Endothelial cell of umbilical vein (primary cell): Measurements from ENCODE around the gene MYL3. TPM values are rescaled to one million over a fixed set of nuclear protein-coding genes. Genes with fewer than 3 reads are reported as not detected.

Experiments used
- BruUV-seq: library from RNA; stranded (reverse); fragments of 400-500 nt; replicated peaks from 2 replicates; lab custom pipeline; 2021; lab: Mats Ljungman, UMichigan
- CTCF ChIA-PET: fragments of 300-600, 350-600 bp; sonication (Branson Sonifier 250); formaldehyde crosslinking; loops from one replicate; lab custom pipeline; 2021; ENCODE audit warnings: antibody characterized with exemption, inconsistent platforms; lab: Charles Lee
- POLR2A ChIA-PET: fragments of 300-600, 350-600 bp; sonication (Branson Sonifier 250); formaldehyde crosslinking; loops from one replicate; lab custom pipeline; 2021; ENCODE audit warnings: antibody characterized with exemption, inconsistent platforms; lab: Charles Lee
- DNase-seq: peaks from one replicate; pipeline ENCODE4 v3.0.0-alpha.2; 2011; ENCODE audit warnings: low read depth, low spot score
- FAIRE-seq: peaks from 2 replicates; lab custom pipeline; 2011; peaks lifted over from hg19 to GRCh38; lab: Jason Lieb, UNC
- H2AFZ ChIP-seq: 2 replicates; pipeline ENCODE4 v1.6.0; 2012; ENCODE audit warnings: low read depth, low read length, control low read depth, inconsistent platforms
- H3K27ac ChIP-seq: 2 replicates; pipeline ENCODE4 v1.5.1; 2011; ENCODE audit warnings: low read depth, mild to moderate bottlenecking, control low read depth, low read length, moderate library complexity; ENCODE audit not compliant: insufficient read depth
- H3K27me3 ChIP-seq, 2 experiments: 2 replicates each; pipeline versions ENCODE4 v1.6.0 to v1.6.1; 2011; ENCODE audit warnings: low read length in 2 of 2, mixed read lengths in 1 of 2; ENCODE audit not compliant: control insufficient read depth in 2 of 2, insufficient read depth in 2 of 2
- H3K36me3 ChIP-seq, 2 experiments: 2 replicates in 1 of 2; 3 replicates in 1 of 2; pipeline ENCODE4 v1.5.1; 2011; ENCODE audit warnings: low read length in 2 of 2, mild to moderate bottlenecking in 1 of 2, moderate library complexity in 1 of 2; ENCODE audit not compliant: control insufficient read depth in 2 of 2, insufficient read depth in 2 of 2; ENCODE audit errors: extremely low read depth in 1 of 2
- H3K4me1 ChIP-seq: 3 replicates; pipeline ENCODE4 v1.5.1; 2011; ENCODE audit warnings: mild to moderate bottlenecking, low read length; ENCODE audit not compliant: control insufficient read depth, insufficient read depth; ENCODE audit errors: extremely low read depth
- H3K4me2 ChIP-seq: 2 replicates; pipeline ENCODE4 v1.6.1; 2011; ENCODE audit warnings: low read length, control low read depth, mixed read lengths; ENCODE audit not compliant: insufficient read depth
- H3K4me3 ChIP-seq, 3 experiments: fragments of 200-600 bp in 1 of 3; sonication (generic), shearing (Covaris generic) in 1 of 3; replicated peaks in 1 of 3; 2 replicates each; pipeline ENCODE4 v1.5.1; 2011 to 2016; ENCODE audit warnings: control low read depth in 3 of 3, low read length in 3 of 3, mild to moderate bottlenecking in 2 of 3, inconsistent platforms in 1 of 3, low read depth in 1 of 3, moderate library complexity in 1 of 3; ENCODE audit not compliant: insufficient read depth in 1 of 3
- H3K79me2 ChIP-seq: 2 replicates; pipeline ENCODE4 v1.6.0; 2012; ENCODE audit warnings: low read length, inconsistent platforms; ENCODE audit not compliant: control insufficient read depth, insufficient read depth
- H3K9ac ChIP-seq: replicated peaks from 2 replicates; pipeline ENCODE3; 2011; ENCODE audit warnings: low read length, control low read depth; ENCODE audit not compliant: insufficient read depth; ENCODE audit errors: extremely low read depth
- H3K9me1 ChIP-seq: replicated peaks from 3 replicates; pipeline ENCODE4 v1.6.0; 2011; ENCODE audit warnings: mild to moderate bottlenecking, low read length; ENCODE audit not compliant: control insufficient read depth, insufficient read depth; ENCODE audit errors: extremely low read depth
- H3K9me3 ChIP-seq: replicated peaks from 2 replicates; pipeline ENCODE4 v1.5.1; 2012; ENCODE audit warnings: low read length, inconsistent platforms; ENCODE audit not compliant: control insufficient read depth, insufficient read depth
- H4K20me1 ChIP-seq: replicated peaks from 2 replicates; pipeline ENCODE3; 2011; ENCODE audit warnings: mild to moderate bottlenecking, low read length; ENCODE audit not compliant: control insufficient read depth, insufficient read depth; ENCODE audit errors: extremely low read depth
- EZH2 ChIP-seq: IDR thresholded peaks from 2 replicates; pipeline ENCODE4 v1.6.1; 2012; ENCODE audit warnings: borderline replicate concordance, low read depth, mild to moderate bottlenecking, moderate library complexity, low read length, inconsistent platforms; ENCODE audit not compliant: severe bottlenecking
- FOS ChIP-seq: IDR thresholded peaks from 2 replicates; pipeline ENCODE4 v1.6.1; 2011; ENCODE audit warnings: mild to moderate bottlenecking, low read length, moderate library complexity, borderline replicate concordance; ENCODE audit not compliant: insufficient read depth
- GATA2 ChIP-seq: IDR thresholded peaks from 2 replicates; pipeline ENCODE4 v1.7.0; 2011; ENCODE audit warnings: low read depth, mild to moderate bottlenecking, moderate library complexity, mixed read lengths, low read length; ENCODE audit not compliant: insufficient read length, insufficient read depth
- JUN ChIP-seq: IDR thresholded peaks from 2 replicates; pipeline ENCODE4 v1.6.1; 2011; ENCODE audit warnings: borderline replicate concordance, low read depth; ENCODE audit not compliant: insufficient read length, insufficient read depth
- MYC ChIP-seq: IDR thresholded peaks from one replicate; pipeline ENCODE4 v1.6.1; 2011; ENCODE audit warnings: mild to moderate bottlenecking, low read depth, low read length
- POLR2A ChIP-seq: IDR thresholded peaks from 2 replicates; pipeline ENCODE4 v1.6.1; 2012; ENCODE audit warnings: low read depth, mild to moderate bottlenecking, control low read depth, low read length
- POLR2AphosphoS5 ChIP-seq: IDR thresholded peaks from 2 replicates; pipeline ENCODE4 v1.6.1; 2012; ENCODE audit warnings: low read depth, mild to moderate bottlenecking, control low read depth, low read length, moderate library complexity; ENCODE audit not compliant: insufficient read depth
- dilution Hi-C: fragments of 300-500 bp; cut with MboI; formaldehyde crosslinking; loops from one replicate; pipeline ENCODE4 v1.15.0; 2019; ENCODE audit warnings: low sequenced_read_pairs; ENCODE audit not compliant: extremely low pct_ligation_motif_present
- intact Hi-C: fragments of 100-400 bp; cut with micrococcal nuclease; formaldehyde crosslinking; loops from one replicate; pipeline ENCODE4 v1.10.0; 2022
- polyA plus RNA-seq, 4 experiments: library from polyadenylated mRNA; depleted of rRNA in 3 of 4; stranded (reverse) in 3 of 4; unstranded in 1 of 4; fragments of >200 nt; gene quantifications; 2 replicates each; pipeline versions ENCODE4 v1.2.1 to v1.2.3, GENCODE V29; 2011 to 2012; ENCODE audit warnings: missing spikeins in 1 of 4
- total RNA-seq: library from RNA; stranded (reverse); gene quantifications from 2 replicates; pipeline ENCODE4 v1.2.3, GENCODE V29; 2021
- TF ChIP-seq, protein P1 (sequence below): IDR thresholded peaks from 2 replicates; pipeline ENCODE4 v1.6.1; 2011; ENCODE audit not compliant: insufficient read depth, insufficient read length
- TF ChIP-seq, protein P2 (sequence below), 2 donors: IDR thresholded peaks; 1 replicate in 1 of 2; 2 replicates in 1 of 2; pipeline ENCODE4 v1.5.1; 2011; ENCODE audit warnings: low read length in 2 of 2, mild to moderate bottlenecking in 2 of 2, moderate library complexity in 2 of 2, control low read depth in 1 of 2, inconsistent platforms in 1 of 2, low read depth in 1 of 2; ENCODE audit not compliant: insufficient read depth in 1 of 2; ENCODE audit errors: extremely low read depth in 1 of 2

Gene MYL3
- total and polyA plus RNA-seq, 2 donors (not counting 3 experiments of a cell fraction or from before 2014, with no cell fraction given), result not detected

DNA sequence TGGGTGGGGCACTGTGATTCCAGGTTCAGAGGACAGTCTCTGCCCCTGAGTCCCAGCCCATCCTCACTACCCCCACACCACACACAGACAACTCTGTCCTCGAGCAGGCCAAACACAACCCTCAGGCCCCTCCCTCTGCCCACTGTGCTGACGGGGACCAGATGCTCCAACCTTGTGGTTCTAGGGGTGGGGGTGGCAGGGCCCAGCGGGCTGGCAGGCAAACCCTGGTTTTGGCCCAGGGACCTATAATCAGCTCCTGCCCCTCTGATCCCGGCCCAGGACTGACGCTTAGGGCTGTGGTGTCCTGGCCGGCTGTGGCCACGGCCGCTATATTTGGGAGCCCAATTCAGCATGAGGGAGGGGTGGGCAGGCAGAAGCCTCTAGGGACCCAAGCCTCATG lies 5.0 kb upstream of the MYL3 start:
- H3K9ac ChIP-seq, result no peak overlapping the region
- no peaks in the 10 kb centered on the region for H3K36me3 ChIP-seq
- no peaks in the 10 kb centered on the region for H3K9me1 ChIP-seq
- CTCF ChIA-PET, result interaction anchor here (1.1 to 4.2 kb wide), 4 partner anchors 8 to 41 kb away, joined by 3 to 55 read pairs (median 18); no protein-coding TSS in a partner anchor
- H2AFZ ChIP-seq, result no peak overlapping the region
- no peak overlapping the region for H3K4me2 ChIP-seq
- FAIRE-seq (no peak), DNase-seq (no peak)
- intact Hi-C loops (loop anchor here (5.0 kb wide), 1 partner anchor 504 kb away; no protein-coding TSS in a partner anchor), dilution Hi-C loops (no loop called here)
- H3K4me3 ChIP-seq, result no peak overlapping the region
- H3K27ac ChIP-seq, result no peak overlapping the region
- no peaks in the 10 kb centered on the region for H3K79me2 ChIP-seq
- H4K20me1 ChIP-seq, result no peaks in the 10 kb centered on the region
- POLR2A ChIA-PET, result no interaction called here
- H3K27me3 ChIP-seq, result peaks cover 0 to 4% of the 10 kb centered on the region in 2 experiments
- H3K9me3 ChIP-seq, result no peaks in the 10 kb centered on the region
- H3K4me1 ChIP-seq, result no peaks in the 10 kb centered on the region
- BruUV-seq, result no TSS peak
- TF ChIP-seq JUN (no peak), POLR2AphosphoS5 (no peak), EZH2 (no peak), FOS (no peak), MYC (no peak), GATA2 (no peak), POLR2A (no peak)
- TF ChIP-seq, protein P1, sequence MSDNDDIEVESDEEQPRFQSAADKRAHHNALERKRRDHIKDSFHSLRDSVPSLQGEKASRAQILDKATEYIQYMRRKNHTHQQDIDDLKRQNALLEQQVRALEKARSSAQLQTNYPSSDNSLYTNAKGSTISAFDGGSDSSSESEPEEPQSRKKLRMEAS, result no peak
- TF ChIP-seq, protein P2, sequence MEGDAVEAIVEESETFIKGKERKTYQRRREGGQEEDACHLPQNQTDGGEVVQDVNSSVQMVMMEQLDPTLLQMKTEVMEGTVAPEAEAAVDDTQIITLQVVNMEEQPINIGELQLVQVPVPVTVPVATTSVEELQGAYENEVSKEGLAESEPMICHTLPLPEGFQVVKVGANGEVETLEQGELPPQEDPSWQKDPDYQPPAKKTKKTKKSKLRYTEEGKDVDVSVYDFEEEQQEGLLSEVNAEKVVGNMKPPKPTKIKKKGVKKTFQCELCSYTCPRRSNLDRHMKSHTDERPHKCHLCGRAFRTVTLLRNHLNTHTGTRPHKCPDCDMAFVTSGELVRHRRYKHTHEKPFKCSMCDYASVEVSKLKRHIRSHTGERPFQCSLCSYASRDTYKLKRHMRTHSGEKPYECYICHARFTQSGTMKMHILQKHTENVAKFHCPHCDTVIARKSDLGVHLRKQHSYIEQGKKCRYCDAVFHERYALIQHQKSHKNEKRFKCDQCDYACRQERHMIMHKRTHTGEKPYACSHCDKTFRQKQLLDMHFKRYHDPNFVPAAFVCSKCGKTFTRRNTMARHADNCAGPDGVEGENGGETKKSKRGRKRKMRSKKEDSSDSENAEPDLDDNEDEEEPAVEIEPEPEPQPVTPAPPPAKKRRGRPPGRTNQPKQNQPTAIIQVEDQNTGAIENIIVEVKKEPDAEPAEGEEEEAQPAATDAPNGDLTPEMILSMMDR (IDR thresholded peaks at IDR 0.05; ENCODE audit: extremely low read depth in 1 of 2, insufficient read depth in 1 of 2, low read depth in 1 of 2, low read length in 2 of 2), result no peak
